Loucy (cell line): ENCODE results near the gene OR10H4.
"Not testable (repeated sequence)": the region's sequence is repeated elsewhere in the genome, so short reads cannot be mapped to it uniquely, and the experiment has no call there.

Source experiments
- EZH2phosphoT487 ChIP-seq: fragments of 200-600 bp; IDR thresholded peaks from 2 replicates; pipeline ENCODE4 v1.6.1; 2018; ENCODE audit warnings: antibody characterized with exemption, mild to moderate bottlenecking, moderate library complexity, borderline replicate concordance
- TF ChIP-seq, protein P1 (sequence below): fragments of 200-600 bp; sonication (generic); conservative IDR thresholded peaks from 2 replicates; pipeline ENCODE4 v1.5.1; 2014; ENCODE audit warnings: mild to moderate bottlenecking, antibody characterized with exemption, low read length

DNA sequence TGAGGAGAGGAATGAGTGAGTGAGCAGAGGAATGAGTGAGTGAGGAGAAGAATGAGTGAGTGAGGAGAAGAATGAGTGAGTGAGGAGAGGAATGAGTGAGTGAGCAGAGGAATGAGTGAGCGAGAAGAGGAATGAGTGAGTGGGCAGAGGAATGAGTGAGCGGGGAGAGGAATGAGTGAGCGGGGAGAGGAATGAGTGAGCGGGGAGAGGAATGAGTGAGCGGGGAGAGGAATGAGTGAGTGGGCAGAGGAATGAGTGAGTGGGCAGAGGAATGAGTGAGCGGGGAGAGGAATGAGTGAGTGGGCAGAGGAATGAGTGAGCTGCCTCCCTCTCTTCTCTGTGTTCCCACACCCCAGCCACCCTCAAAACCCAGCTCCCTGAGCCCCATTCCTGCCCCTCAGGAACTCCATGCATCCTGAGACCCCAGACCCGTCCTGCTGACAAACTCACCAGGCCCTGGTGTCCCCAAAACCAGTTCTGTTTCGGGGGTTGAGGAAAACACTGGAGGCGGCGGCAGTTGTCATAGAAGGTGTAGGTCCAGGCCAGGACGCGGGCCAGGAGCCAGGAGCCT lies 15.0 kb upstream of the OR10H4 start:
- TF ChIP-seq, protein P1, sequence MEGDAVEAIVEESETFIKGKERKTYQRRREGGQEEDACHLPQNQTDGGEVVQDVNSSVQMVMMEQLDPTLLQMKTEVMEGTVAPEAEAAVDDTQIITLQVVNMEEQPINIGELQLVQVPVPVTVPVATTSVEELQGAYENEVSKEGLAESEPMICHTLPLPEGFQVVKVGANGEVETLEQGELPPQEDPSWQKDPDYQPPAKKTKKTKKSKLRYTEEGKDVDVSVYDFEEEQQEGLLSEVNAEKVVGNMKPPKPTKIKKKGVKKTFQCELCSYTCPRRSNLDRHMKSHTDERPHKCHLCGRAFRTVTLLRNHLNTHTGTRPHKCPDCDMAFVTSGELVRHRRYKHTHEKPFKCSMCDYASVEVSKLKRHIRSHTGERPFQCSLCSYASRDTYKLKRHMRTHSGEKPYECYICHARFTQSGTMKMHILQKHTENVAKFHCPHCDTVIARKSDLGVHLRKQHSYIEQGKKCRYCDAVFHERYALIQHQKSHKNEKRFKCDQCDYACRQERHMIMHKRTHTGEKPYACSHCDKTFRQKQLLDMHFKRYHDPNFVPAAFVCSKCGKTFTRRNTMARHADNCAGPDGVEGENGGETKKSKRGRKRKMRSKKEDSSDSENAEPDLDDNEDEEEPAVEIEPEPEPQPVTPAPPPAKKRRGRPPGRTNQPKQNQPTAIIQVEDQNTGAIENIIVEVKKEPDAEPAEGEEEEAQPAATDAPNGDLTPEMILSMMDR = not testable (repeated sequence)
- TF ChIP-seq EZH2phosphoT487 = not testable (repeated sequence)
